IMR-90 (cell line): ENCODE results near the gene ACKR2.

Experiments used
- BHLHE40 ChIP-seq: fragments of 150-350 bp; IDR thresholded peaks from 2 replicates; pipeline ENCODE4 v1.6.1; 2016; ENCODE audit warnings: mild to moderate bottlenecking, low read depth, low read length
- MAZ ChIP-seq: IDR thresholded peaks from 2 replicates; pipeline ENCODE4 v1.6.1; 2012; ENCODE audit warnings: low read depth, mild to moderate bottlenecking, low read length, improper control_type of control experiment, moderate library complexity, borderline replicate concordance
- MXI1 ChIP-seq: IDR thresholded peaks from 2 replicates; pipeline ENCODE4 v1.6.1; 2012; ENCODE audit warnings: low read depth, mild to moderate bottlenecking, low read length, moderate library complexity, borderline replicate concordance
- POLR2A ChIP-seq: IDR thresholded peaks from 2 replicates; pipeline ENCODE4 v1.6.1; 2012; ENCODE audit warnings: mild to moderate bottlenecking, low read depth, low read length
- RCOR1 ChIP-seq: IDR thresholded peaks from 2 replicates; pipeline ENCODE4 v1.6.1; 2012; ENCODE audit warnings: mild to moderate bottlenecking, low read length, improper control_type of control experiment; ENCODE audit not compliant: insufficient replicate concordance
- USF2 ChIP-seq: fragments of 150-350 bp; IDR thresholded peaks from 2 replicates; pipeline ENCODE4 v1.6.1; 2017; ENCODE audit warnings: mild to moderate bottlenecking, antibody characterized with exemption, low read length, low read depth
- TF ChIP-seq, protein P1 (sequence below): conservative IDR thresholded peaks from 2 replicates; pipeline ENCODE4 v1.5.1; 2012; ENCODE audit warnings: mild to moderate bottlenecking, low read depth, low read length, improper control_type of control experiment

GRCh38 chr3:42801048-42801620 is 8.1 kb upstream of the ACKR2 start:
- TF ChIP-seq, protein P1, sequence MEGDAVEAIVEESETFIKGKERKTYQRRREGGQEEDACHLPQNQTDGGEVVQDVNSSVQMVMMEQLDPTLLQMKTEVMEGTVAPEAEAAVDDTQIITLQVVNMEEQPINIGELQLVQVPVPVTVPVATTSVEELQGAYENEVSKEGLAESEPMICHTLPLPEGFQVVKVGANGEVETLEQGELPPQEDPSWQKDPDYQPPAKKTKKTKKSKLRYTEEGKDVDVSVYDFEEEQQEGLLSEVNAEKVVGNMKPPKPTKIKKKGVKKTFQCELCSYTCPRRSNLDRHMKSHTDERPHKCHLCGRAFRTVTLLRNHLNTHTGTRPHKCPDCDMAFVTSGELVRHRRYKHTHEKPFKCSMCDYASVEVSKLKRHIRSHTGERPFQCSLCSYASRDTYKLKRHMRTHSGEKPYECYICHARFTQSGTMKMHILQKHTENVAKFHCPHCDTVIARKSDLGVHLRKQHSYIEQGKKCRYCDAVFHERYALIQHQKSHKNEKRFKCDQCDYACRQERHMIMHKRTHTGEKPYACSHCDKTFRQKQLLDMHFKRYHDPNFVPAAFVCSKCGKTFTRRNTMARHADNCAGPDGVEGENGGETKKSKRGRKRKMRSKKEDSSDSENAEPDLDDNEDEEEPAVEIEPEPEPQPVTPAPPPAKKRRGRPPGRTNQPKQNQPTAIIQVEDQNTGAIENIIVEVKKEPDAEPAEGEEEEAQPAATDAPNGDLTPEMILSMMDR = no peak
- TF ChIP-seq POLR2A (no peak), MAZ (no peak), RCOR1 (no peak), USF2 (no peak), MXI1 (no peak), BHLHE40 (no peak)
